Right lobe of liver (tissue), 6 donors: ENCODE measurements around the gene CCL5. TPM values are rescaled to one million over a fixed set of nuclear protein-coding genes. Genes with fewer than 3 reads are reported as not detected.
A peak's percentile ranks its signal among the peaks of the same experiment; 100 is the strongest.

Source experiments
- ATAC-seq, 4 donors: fragments of 200-7000 bp; cut with Tn5 transposase; one replicate each; pipeline ENCODE4 v1.9.1; 2020; ENCODE audit warnings: mild to moderate bottlenecking in 4 of 4, moderate library complexity in 4 of 4
- DNase-seq, 3 donors: peaks; one replicate each; pipeline ENCODE4 v3.0.0-alpha.2; 2020
- H3K27ac ChIP-seq, 3 donors: fragments of 200-600 bp; one replicate each; pipeline ENCODE4 v1.8.0; 2022
- H3K27me3 ChIP-seq, 2 donors: fragments of 200-600 bp; one replicate each; pipeline ENCODE4 v1.8.0; 2022
- H3K36me3 ChIP-seq, 4 donors: fragments of 200-600 bp; sonication (generic) in 1 of 4; one replicate each; pipeline versions ENCODE4 v1.5.1 to v1.8.0; 2017 to 2022; ENCODE audit warnings: control low read depth in 1 of 4
- H3K4me1 ChIP-seq, 4 donors: fragments of 200-600 bp; sonication (generic) in 1 of 4; one replicate each; pipeline versions ENCODE4 v1.5.1 to v1.8.0; 2017 to 2022; ENCODE audit warnings: control low read depth in 1 of 4
- H3K4me3 ChIP-seq, 3 donors: fragments of 200-600 bp; one replicate each; pipeline ENCODE4 v1.8.0; 2022
- H3K9me3 ChIP-seq, 4 donors: fragments of 200-600 bp; sonication (generic) in 1 of 4; one replicate each; pipeline versions ENCODE4 v1.5.1 to v1.8.0; 2017 to 2022; ENCODE audit warnings: control low read depth in 1 of 4
- CTCF ChIP-seq, 4 donors: fragments of 200-600 bp in 3 of 4; fragments of 450-650 bp in 1 of 4; IDR thresholded peaks; one replicate each; pipeline versions ENCODE4 v1.5.1 to v1.8.0; 2016 to 2022; ENCODE audit warnings: antibody characterized with exemption in 4 of 4, mild to moderate bottlenecking in 2 of 4
- POLR2A ChIP-seq: fragments of 450-650 bp; IDR thresholded peaks from one replicate; pipeline ENCODE4 v1.6.1; 2017; ENCODE audit warnings: antibody characterized with exemption, mild to moderate bottlenecking
- WGBS: methylation state at CpG from one replicate; pipeline ENCODE4 v1.1.6; 2018; ENCODE audit warnings: low coverage, low lambda C conversion rate; ENCODE audit not compliant: insufficient coverage; ENCODE audit errors: missing lambda C conversion rate; 5-methylcytosine and 5-hydroxymethylcytosine counted together
- intact Hi-C, 2 donors: fragments of 100-400 bp; cut with DNase I; formaldehyde crosslinking; loops; one replicate each; pipeline versions ENCODE4 v1.11.2 to v1.14.1; 2022
- total RNA-seq, 6 experiments: library from RNA; depleted of rRNA in 2 of 6; stranded (reverse); fragments of >200 nt in 2 of 6; fragmentation: NEBNext Ultra II Directional in 3 of 6; extraction: Animal tissue kit (Norgen Biotek cat#: 25700) in 3 of 6; gene quantifications; one replicate each; pipeline versions ENCODE4 v1.1.0 to v1.2.4, GENCODE V29; 2016 to 2023
- donor health status: DM: no; HTN: yes; CAD: no.
- donor health status: DM: no; HTN: no; CAD: no.
- donor health status: DM: no; HTN: no; CAD: no.
- donor health status: DM: no; HTN: yes; CAD: no.
- donor health status: DM: no; HTN: yes; CAD: no.

CCL5 gene
- total RNA-seq, 6 experiments from 2014 or later: 0.53 to 3.4 (median 2.5) TPM

- Histone ChIP-seq H3K27me3 (no peaks in the 10 kb centered on the region), H3K4me3 (no peak overlapping the region), H3K27ac (no peak overlapping the region), H3K36me3 (no peaks in the 10 kb centered on the region), H3K4me1 (peaks cover 0 to 7% (median 0%) of the 10 kb centered on the region in 4 donors), H3K9me3 (no peaks in the 10 kb centered on the region)
- intact Hi-C loops: no loop called here
- peak in 3 of 4 donors; percentile 20 to 40 (median 32) for ATAC-seq
- TF ChIP-seq POLR2A: no peak
- no peak for TF ChIP-seq CTCF (IDR thresholded peaks at IDR 0.05)
- no peak for DNase-seq
- WGBS: 61% methylated on average over 14 of the region's 14 CpGs
Measured at GRCh38 chr17:35895636-35896587, 15.8 kb upstream of the CCL5 start.

- TF ChIP-seq CTCF (IDR thresholded peaks at IDR 0.05) (no peak), POLR2A (no peak)
- Histone ChIP-seq H3K9me3 (no peaks in the 10 kb centered on the region), H3K4me1 (peaks cover 0 to 13% (median 0%) of the 10 kb centered on the region in 4 donors), H3K36me3 (no peaks in the 10 kb centered on the region), H3K27me3 (no peaks in the 10 kb centered on the region), H3K27ac (no peak overlapping the region), H3K4me3 (no peak overlapping the region)
- 94% methylated on average over 6 of the region's 7 CpGs for WGBS
- intact Hi-C loops: no loop called here
- DNase-seq (no peak), ATAC-seq (no peak)
Measured at GRCh38 chr17:35894206-35894605, 14.0 kb upstream of the CCL5 start.

GRCh38 chr17:35893751-35894150, 13.6 kb upstream of the CCL5 start:
- intact Hi-C loops: no loop called here
- H3K27me3 ChIP-seq: no peaks in the 10 kb centered on the region
- no peak overlapping the region for H3K4me3 ChIP-seq
- no peak for ATAC-seq
- no peak for DNase-seq
- no peak for TF ChIP-seq CTCF (IDR thresholded peaks at IDR 0.05)
- TF ChIP-seq POLR2A: no peak
- H3K4me1 ChIP-seq: peaks cover 0 to 10% (median 0%) of the 10 kb centered on the region in 4 donors
- 80% methylated on average over 2 of the region's 4 CpGs for WGBS
- no peaks in the 10 kb centered on the region for H3K9me3 ChIP-seq
- H3K27ac ChIP-seq: no peak overlapping the region
- H3K36me3 ChIP-seq: no peaks in the 10 kb centered on the region

GRCh38 chr17:35892091-35893035, 12.2 kb upstream of the CCL5 start:
- Histone ChIP-seq H3K4me3 (no peak overlapping the region), H3K4me1 (peaks cover 0 to 6% (median 0%) of the 10 kb centered on the region in 4 donors), H3K27me3 (no peaks in the 10 kb centered on the region), H3K9me3 (no peaks in the 10 kb centered on the region), H3K27ac (no peak overlapping the region), H3K36me3 (no peaks in the 10 kb centered on the region)
- DNase-seq (no peak), ATAC-seq (no peak)
- intact Hi-C loops: no loop called here
- TF ChIP-seq POLR2A (no peak), CTCF (IDR thresholded peaks at IDR 0.05) (no peak)
- WGBS: 27% methylated on average over 5 of the region's 6 CpGs
